Stimulated activated CD8-positive, alpha-beta memory T cell treated with anti-CD3 and anti-CD28 coated beads, Interleukin-7, amount 100 ng/mL, for 1 hour (primary cell): ENCODE results near the gene CYB561D2.

Experiments used
- DNase-seq, 2 donors: peaks; one replicate each; pipeline ENCODE4 v3.0.0-alpha.2; 2020; ENCODE audit warnings: low read depth in 2 of 2

Gene CYB561D2

DNA sequence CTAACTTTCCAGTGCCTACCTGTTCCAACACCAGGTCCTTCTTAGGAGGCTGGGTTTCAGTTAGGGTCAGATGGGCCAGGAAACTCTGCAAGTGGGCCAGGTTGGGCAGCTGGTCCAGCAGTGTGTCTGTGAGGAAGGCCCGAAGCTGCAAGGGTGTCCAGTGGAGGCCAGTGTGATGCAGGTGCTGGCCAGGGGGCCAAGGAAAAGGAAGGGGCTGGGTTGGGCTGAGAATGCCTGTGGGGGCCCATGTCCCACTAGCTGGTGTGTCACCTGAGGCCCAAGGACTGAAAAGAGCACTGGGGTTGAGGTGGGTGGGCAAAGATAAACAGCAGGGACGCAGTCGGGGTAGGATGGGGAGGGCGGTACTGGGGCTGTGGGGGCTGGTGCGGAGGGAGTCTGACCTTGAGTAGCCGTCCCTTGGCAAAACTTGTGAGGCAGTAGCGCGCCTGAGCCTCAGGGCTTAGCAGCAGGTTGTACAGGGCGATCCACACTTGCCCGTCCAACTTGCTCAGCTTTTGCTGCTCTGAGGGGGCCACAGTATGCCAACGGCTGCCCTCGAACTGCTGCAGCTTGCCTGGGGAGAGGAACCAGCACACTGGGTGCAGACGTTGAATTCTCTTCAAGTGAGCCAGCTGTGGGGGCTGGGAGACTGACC, 8.5 kb upstream of the CYB561D2 start:
- DNase-seq, result no peak

DNA sequence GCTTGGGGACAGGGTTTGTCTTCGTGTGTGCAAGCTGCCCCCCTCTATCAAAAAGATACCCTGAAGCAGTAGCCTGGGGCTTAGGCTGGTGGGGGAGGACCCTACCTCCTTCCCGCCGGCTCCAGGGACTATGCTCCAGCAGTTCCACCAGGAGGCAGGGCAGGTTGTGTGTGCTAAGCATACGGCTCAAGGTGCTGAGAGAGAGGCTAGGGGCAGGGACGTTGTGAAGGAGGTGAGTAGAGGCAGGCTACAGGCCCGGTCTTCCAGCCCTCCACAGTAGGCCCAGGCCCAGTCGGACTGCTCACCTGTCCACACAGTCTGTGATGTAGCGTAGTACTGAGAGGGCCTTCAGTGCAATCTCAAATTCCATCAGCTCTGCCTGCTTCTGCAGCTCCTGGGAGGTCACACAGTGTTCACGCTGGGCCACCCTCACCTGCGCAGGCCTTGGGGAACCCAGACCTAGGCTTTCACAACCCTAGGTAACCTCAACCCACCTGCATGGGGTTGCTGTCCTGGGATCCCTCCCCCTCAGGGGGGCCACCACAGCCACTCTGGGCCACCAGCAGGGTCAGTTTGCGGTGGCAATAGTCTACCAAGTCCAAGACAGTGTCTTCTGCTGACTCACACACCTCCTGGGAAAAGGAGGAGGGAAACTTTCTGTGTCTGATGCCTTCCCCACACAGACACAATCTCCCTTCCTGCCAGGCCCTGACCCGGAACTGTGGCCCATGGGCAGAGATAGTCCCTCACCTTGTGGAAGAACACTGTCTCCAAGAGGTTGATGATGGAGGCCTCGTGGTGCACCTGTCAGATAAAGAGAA, 7.6 kb upstream of the CYB561D2 start:
- DNase-seq, result no peak

DNA sequence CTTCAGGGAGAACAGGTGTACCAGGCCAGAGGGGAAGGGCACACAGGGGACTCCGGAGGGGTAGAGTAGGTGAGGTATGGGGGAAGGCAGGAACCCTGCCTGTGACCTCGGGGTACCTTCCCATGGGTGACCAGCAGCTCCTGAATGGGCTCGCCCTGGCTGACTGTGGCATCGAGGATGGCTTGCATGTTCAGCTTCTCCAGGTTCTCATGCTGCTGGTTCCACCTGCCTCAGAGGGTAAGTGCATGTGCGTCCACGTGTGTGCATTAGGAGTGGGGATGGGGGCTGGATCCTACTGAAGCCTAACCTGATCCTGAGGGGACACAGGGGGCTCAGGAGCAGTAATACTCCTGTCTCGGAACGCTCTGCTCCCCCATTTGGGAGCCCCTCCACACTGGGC, 5.7 kb upstream of the CYB561D2 start:
- no peak for DNase-seq

DNA sequence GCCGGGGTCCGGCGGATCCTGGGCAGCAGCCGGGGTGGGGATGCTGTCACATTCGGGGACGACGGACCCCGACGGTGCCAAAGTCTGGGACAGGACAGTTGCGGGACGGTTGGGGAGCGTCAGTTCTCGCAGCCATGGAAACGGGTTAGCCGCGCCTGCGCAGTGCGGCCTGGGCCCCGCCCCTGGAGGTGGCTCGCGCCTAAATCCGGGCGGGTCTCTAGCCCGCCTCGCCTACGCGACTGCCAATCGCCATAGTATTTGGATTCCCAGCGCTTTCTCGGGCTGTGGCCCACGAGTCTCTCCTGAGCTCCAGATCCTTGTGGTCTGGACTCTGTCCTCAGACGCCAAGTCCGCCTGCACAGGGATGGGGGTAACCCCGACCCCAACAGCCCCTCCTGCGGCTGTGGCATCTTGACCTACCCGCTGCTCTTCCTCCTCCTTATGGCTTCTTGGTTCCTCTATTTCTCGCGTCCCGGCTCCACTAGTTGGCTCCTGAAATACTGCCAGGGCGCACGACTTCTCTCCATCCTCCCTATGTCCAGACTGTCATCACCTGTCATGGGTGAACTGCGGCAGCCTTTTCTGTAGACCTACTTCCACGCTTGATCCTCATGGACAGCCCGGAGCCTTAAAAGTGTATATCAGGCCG, 5.0 kb upstream of the CYB561D2 start, which contains the start of gene ZMYND10:
Gene ZMYND10, minus strand, starts transcription at position 147 of the 649 bp plus-strand sequence. CDS start 153 bp downstream, outside the sequence.
- peak; percentile 46 to 50 for DNase-seq

DNA sequence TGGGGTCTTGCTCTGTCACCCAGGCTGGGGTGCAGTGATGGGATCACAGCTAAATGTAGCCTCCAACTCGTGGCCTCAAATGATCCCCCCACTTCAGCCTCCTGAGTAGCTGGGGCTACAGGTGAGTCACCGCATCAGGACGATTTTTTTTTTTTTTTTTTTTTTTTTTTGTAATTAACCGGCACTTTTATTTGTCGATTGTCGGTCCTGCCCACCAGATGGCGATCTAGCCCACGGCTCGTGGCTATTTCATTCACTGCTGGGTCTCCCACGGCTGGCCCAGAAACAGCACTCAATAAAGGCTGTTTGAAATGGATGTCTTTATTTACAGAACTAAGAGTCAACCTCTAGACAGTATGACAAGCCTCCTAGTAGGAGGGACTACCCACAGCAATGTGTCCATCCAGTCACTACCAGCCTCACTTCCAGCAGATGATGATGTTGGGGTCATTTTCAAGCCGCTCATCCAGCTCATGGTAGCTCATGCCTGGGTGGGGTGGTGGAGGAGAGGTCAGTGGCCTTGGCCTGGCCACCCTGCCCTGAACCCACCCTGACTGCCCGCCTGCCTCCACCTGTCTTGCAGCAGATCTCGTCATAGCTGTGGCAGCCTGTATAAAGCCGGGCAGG, 3.4 kb upstream of the CYB561D2 start:
- DNase-seq, result peak; percentile 41 to 50

DNA sequence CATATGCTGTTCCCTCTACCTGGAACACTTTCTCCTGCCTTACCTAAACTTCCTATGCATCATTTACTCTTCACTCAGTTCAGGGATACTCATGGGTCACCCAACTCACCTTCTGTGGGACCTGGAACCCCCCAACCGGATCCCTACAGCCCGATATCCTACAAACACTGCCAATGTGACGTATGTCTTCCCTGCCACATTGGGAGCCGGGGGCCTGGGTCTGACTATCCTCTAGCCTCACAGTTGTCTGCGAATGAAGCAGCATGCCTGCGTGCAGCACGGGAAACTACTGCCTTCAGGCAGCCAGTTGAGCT, 492 bp upstream of the CYB561D2 start:
- DNase-seq, result no peak

DNA sequence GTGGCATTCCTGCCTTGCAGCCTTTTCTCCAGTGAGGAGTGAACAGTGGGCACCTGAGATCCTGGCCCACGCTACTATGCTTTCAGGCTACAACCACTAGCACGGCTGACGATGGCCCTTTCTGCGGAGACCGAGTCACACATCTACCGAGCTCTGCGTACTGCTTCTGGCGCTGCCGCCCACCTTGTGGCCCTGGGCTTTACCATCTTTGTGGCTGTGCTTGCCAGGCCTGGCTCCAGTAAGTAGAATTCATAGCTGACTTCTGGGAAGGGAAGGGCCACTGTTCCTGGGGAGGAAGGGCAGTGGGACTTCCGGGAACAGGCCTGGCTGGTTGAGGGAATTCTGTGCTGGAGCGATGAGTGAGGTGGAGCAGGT, 648 bp downstream of the CYB561D2 start:
- DNase-seq, result no peak

DNA sequence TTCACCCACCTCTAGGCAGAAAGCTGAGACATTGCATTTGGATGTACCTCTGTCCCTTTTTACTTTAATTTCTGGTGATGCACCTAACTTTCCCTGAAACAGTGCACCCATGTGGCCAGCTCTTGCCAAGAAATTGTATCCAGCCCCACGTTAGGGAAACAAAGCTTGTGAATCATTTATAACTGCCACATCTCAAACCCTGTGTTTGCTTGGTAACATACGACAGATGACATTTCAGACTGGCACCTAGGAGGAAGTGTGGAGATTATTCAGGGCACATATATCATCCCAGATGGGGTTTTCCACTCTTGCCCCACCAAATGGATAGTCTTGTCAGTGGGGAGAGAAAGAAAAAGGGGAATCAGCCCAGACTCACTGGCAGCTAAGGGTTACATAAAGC, 2.1 kb downstream of the CYB561D2 start:
- no peak for DNase-seq

DNA sequence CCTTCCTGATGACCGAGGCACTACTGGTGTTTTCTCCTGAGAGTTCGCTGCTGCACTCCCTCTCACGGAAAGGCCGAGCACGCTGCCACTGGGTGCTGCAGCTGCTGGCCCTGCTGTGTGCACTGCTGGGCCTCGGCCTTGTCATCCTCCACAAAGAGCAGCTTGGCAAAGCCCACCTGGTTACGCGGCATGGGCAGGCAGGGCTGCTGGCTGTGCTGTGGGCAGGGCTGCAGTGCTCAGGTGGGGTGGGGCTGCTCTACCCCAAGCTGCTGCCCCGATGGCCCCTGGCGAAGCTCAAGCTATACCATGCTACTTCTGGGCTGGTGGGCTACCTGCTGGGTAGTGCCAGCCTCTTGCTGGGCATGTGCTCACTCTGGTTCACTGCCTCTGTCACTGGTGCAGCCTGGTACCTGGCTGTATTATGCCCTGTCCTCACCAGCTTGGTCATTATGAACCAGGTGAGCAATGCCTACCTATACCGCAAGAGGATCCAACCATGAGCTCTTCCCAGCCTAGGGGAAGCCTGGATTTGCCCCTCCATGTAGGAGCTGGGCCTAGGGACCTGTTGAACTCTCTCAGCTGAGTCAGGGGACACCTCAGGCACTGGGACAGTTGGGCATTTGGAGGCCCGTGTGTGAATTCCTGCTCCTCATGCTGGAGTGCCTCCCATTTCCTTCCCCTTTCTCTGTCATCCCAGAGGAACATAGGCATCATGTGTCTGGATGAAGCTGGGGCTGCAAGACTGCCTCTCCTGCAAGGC, 2.8 kb downstream of the CYB561D2 start:
- DNase-seq, result no peak

DNA sequence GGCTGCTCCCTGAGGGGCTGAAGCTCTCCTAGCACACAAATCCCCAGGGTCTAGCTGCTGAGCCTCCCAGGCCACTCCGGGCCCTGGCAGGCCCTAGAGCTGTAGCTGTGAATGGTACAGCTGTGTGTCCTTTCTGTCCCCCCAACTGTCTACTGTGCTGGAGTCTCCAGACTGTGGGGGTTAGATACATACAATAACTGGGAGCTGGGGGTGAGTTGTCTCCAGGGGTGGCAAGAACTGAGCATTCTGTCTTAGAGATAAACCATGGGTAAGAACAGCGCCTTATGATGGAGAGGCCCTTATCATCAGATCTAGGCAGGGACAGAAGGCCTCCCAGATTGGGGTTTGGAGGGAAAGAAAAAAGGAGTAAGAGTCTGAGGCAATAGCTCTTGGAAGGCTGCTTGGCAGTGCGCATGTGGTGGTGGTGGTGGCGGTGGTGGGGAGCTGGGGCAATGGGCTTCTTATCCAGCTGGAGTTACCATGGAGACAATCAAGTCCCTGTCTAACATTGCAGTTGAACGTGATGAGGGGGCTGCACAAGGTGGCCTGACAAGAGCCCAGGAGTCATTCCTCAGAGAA, 3.6 kb downstream of the CYB561D2 start:
- no peak for DNase-seq

DNA sequence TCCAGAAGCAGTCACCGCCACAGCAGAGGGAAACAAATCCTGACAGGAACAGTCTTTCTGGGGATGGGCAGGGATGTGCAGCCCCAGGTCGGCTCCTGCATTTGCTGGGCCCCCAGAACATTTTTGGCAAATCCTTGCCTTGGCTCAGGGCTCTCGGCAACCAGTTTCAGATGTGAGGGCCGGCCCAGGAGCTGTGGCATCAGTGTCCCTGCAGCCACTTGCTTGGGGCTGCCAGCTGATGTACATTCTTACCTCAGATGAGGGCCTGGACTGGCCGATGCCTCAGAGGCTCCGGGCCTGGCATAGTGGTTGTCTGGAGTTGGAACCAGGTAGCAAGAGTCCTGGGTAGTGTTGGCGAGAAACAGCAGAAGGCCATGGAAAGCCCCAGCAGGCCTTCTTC, 4.2 kb downstream of the CYB561D2 start:
- no peak for DNase-seq

DNA sequence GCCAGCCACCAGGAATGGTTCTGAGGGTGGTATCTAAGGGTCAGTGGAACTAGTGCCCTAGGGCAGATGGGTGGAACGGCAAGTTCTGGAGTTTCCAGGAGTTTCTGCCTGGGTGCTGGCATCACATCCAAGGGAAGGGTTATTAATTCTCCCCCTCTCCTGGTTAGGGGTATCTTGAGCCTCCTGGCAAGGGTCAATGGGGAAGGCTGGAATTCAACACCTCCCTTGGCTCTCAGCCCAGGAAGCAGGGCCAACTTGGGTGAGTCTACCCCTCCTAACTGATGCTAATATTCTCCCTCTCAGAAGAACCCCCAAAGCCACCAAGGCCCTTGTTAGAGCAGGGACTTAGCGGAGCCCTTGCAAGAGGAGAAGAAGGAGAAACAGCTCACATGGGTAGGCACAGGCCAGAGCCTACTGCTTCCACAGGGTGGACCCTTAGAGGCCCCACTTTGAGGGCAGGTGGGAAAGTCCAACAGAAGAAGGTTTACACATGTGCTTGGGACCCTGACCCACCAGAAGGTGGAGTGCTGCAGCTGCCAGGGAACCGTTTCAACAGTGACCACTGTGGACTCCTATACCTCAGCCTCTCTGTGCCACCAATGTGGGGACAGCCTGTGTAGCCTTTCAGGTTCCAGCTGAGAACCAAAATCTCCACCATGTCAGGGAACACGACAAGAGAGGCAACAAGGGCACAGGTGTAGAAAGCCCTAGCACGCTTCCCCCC, 5.3 kb downstream of the CYB561D2 start:
- no peak for DNase-seq

DNA sequence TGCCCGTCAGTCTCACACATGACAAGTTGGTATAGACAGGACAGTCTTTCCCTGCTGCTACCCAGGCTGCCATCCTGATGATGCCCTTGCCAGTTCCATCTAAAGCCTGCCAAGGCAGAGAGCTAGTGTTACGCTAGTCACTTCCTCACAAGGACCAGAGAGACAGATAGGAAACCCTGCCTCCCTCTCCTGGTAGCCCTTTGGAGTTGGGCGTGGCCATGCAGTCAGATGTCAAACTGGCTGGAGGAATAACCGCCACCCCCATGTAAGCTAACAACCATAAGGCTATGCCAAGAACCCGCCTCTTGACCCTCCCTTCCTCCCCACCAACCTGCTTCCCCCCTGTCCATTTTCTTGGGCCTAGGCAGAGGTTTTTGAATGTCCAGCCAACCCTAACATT, 5.9 kb downstream of the CYB561D2 start:
- no peak for DNase-seq

DNA sequence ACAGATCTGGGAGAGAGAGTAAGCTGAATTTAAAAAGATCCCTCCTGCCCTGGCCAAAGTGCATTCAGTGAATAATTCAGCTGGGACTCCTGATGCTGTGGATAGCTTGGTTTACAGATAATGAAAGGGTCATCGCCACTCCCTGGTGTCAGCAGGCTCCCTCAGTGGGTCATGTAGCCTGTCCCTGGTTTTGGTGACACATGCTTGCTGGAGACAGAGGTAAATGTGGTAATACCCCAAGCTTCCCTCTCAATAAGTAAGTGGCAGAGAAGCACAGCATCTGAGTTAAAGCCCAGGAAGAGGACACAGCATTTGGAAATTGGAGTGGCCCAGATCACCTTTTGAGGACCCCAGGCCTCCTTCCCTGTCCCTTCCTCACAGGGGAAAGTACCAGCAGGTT, 6.8 kb downstream of the CYB561D2 start:
- DNase-seq, result no peak

DNA sequence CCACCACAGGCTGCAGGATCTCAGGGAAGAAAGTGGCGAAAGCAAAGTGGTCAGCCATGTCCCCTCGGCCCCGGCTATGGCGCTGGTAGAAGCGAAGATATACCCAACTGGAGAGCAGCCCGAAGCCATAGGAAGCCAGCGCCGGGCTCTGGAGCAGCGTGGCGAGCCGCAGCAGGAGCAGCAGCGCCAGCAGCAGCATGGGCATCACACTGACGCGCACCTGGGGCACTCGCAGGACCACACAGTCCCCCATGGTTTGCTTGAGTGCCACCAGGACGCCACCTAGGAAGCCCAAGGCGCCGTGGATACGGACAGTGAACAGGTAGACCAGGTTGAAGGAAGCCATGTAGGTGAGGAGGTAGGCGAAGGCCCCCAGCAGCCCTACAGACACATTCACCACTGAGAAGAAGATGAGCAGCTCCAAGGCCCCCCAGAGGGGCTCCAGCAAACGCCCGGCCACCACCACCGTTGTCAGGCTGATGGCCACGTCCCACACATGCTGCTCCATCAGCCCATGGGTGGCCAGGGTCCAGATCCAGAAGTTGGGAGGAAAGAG, 7.8 kb downstream of the CYB561D2 start:
- DNase-seq, result no peak

DNA sequence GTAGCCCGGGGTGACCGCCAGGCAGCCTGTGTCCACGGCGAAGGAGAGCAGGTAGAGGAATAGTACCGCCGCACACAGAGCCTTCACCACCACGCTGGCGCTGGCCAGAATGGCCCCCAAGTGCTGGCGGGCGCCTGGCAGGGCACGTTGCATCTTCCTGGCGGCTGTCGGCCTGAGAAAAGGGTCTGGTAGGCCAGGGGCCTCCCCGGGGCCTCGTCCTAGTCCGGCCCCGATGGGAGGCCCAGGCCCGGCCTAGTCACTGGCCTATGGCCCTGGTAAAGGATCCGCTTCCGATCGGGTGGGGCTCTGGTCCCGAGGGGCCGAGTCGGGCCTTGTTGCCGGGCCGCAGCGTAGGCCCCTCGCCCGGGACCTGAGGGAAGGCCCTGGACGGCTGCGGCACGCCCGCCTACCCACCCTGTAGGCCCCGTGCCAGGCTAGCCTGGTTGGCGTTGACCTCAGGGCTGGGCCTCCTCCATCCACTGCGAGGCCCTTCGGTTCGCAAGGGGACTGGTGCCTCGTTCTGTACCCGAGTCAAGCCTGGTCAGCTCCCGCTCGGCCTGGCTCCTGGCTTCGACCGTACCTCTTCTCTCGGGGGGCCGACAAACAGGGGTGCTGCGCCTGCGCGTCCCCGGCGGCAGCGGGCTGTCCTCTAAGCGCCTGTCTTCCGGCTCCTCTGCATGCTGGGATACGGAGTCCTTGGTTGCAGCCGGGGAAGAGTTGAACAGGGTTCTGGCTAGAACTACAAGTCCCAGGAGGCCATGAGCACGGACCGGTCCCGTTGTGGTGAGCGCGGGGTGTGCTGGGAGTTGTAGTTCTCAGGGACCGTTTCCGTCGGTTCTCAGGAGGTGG, 8.5 kb downstream of the CYB561D2 start, which contains the start of gene TMEM115:
Gene TMEM115, minus strand, starts transcription at position 611 of the 849 bp plus-strand sequence. Its CDS starts 458 bp downstream, at position 153.
- DNase-seq, result peak; percentile 84 to 87

DNA sequence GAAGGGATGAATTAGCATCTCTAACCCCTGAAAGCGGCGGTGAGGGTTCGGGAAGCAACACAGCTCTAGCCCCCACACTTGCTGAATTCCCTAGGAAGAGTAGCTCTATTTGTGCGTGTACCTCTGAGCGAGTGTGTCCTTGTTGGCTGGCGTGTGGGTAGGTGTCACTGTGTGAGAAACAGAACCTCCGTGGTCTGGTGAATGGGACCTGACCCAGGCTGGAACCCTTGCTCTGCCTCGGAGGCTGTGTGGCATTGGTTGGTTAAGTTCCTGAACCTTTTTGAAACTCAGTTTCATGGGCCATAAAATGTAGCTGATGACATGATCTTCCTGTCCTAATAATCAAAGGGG, 9.1 kb downstream of the CYB561D2 start:
- no peak for DNase-seq

DNA sequence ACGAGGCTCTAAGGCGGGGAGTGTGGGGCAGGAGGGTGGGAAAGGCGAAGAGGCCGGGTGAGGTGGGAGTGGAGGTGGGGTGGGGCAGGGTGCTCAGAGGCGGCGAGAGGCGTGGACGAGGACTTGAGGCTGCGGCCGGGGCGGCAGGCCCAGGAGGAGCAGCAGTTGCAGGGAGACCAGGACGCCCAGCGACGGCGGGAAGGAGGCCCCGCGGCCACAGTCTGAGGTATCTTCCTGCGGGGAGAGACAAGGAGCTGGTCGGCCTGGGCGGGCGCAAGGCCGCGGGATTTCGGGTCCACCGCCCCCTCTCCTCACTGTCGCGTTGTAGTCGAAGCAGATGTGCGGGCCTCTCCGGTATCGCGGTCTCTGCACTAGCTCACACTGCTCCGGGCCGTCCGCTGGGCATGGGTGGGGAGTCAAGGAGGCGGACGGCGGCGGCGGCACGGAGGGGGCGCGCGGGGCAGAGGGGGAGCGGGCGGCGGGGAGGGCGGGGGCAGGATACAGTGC, 14.0 kb downstream of the CYB561D2 start:
- no peak for DNase-seq
